ENCODE results near the gene ZNF689. TPM values are rescaled to one million over a fixed set of nuclear protein-coding genes. Genes with fewer than 3 reads are reported as not detected.
A peak's percentile ranks its signal among the peaks of the same experiment; 100 is the strongest.
"Not testable (repeated sequence)": the region's sequence is repeated elsewhere in the genome, so short reads cannot be mapped to it uniquely, and the experiment has no call there.

The ZNF689 gene
- total RNA-seq, 2 experiments from 2014 or later, result 12.7 to 14.4 TPM

DNA sequence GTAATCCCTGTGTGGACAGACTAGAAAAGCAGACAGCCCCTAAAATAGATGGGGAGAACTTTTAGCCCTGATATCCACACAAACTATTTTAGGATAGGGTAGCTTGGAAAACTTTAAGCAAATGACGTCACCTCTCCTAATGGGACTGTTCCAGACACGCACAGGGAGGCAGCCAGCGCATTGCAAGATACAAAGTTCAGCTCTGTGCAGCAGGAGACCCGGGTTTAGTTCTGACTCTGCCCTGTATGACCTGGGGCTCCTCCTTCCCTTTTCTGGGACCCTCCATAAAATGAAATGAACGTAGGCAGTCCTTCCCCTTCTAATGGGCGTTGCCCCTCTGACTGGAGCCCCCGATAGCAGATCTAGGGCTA lies 6.3 kb downstream of the ZNF689 start:
- ATAC-seq (ENCODE audit: low read depth) (no peak), DNase-seq (no peak)
- POLR2A ChIA-PET, result no interaction called here
- Mint-ChIP-seq H3K27ac (no peak overlapping the region), H3K4me3 (no peak overlapping the region), H3K27me3 (no peaks in the 10 kb centered on the region), H3K36me3 (peaks cover 23% of the 10 kb centered on the region), H3K9me3 (no peaks in the 10 kb centered on the region), H3K4me1 (peaks cover 14% of the 10 kb centered on the region)

DNA sequence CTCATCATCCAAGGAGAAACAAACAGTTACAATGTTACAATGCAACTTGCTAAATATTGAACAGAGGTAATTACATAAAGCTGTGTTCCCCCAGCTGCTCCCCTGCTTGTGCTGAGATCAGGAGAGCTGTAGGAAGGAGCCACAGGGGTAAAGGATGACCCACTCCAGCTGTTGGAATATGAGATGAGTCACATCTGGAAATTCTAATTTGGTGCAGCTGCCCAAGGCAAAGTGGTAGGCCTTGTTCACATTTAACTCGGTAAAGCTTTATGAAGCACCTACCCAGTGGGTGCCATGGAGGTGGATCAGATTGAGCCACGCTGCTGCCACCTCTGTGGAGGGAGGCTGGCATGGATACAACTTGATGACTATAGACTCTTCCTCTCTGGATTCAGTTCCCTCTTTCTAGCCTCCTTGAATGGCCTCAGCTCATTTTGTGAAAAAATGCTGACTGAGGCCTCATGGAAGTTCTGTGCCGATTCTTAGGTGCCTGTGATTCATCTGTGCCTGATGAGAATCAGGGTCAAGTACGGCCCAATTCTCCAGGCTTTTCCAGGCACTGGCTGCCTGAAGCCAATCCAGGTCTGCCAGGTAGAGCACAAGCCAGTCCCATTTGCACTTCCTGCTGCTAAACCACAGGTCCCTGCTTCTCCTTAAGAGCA lies 7.4 kb downstream of the ZNF689 start:
- POLR2A ChIA-PET, result interaction anchor here (1.1 to 1.3 kb wide), 2 partner anchors 29 to 67 kb away, joined by 3 read pairs; no protein-coding TSS in a partner anchor
- DNase-seq, result no peak
- no peak overlapping the region for H3K4me3 Mint-ChIP-seq
- H3K27ac Mint-ChIP-seq, result no peak overlapping the region
- H3K36me3 Mint-ChIP-seq, result peaks cover 22% of the 10 kb centered on the region
- peaks cover 11% of the 10 kb centered on the region for H3K4me1 Mint-ChIP-seq
- no peaks in the 10 kb centered on the region for H3K9me3 Mint-ChIP-seq
- no peaks in the 10 kb centered on the region for H3K27me3 Mint-ChIP-seq
- no peak for ATAC-seq (ENCODE audit: low read depth)

DNA sequence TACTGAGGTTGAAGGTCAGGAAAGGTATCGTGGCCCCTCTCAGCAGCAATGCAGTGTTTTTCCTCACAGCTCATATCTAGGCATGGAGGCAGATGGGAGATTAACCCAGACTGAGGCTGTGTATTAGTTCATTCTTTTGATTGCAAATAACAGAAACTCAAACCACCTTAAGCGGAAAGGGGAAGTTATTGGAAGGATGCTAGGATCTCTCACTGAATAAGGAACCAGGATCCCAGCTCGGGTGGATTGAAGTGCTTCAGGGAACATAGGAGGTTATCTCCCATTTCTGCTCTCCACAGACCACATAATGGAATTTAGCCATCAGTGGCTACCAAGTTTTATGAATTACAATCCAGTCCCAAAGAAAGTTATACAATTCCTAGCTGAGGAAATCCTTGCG lies 8.2 kb downstream of the ZNF689 start:
- ATAC-seq (ENCODE audit: low read depth), result no peak
- H3K4me1 Mint-ChIP-seq, result peaks cover 8% of the 10 kb centered on the region
- peak overlapping the region; percentile 32 for H3K27ac Mint-ChIP-seq

DNA sequence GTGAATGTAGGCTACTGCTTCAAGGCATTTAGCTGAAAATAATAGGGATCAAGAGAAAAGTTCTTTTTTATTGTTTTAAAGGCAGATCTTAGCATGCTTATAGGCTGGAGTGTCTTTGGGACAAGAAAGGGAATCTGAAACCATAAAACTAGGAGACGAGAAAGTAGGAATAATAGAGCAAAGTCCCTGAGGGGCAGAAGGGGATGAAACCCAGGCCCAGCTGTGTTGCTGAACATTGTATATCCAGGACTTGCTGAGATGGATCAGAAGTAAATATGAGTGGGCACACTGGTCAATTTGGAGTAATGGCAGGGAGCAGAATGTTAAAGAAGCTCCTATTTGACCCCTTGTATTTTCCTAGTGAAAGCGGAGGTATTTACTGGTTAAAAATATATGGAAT lies 9.3 kb downstream of the ZNF689 start:
- H3K27ac Mint-ChIP-seq, result no peak overlapping the region
- ATAC-seq (ENCODE audit: low read depth) (no peak), DNase-seq (no peak)
- no peaks in the 10 kb centered on the region for H3K9me3 Mint-ChIP-seq
- H3K4me3 Mint-ChIP-seq, result no peak overlapping the region
- no peaks in the 10 kb centered on the region for H3K27me3 Mint-ChIP-seq
- H3K36me3 Mint-ChIP-seq, result peaks cover 11% of the 10 kb centered on the region
- POLR2A ChIA-PET, result interaction anchor here (0.6 to 1.2 kb wide), 2 partner anchors 29 to 167 kb away, joined by 3 read pairs; partner anchors contain the start of gene ZNF688
- H3K4me1 Mint-ChIP-seq, result peaks cover 8% of the 10 kb centered on the region

More for the DNA sequence above, 8.2 kb downstream of the ZNF689 start:
- Mint-ChIP-seq H3K9me3 (no peaks in the 10 kb centered on the region), H3K27me3 (no peaks in the 10 kb centered on the region), H3K4me3 (no peak overlapping the region), H3K36me3 (peaks cover 18% of the 10 kb centered on the region)
- DNase-seq, result no peak
- POLR2A ChIA-PET, result interaction anchor here (1.1 to 1.3 kb wide), 2 partner anchors 30 to 66 kb away, joined by 3 read pairs; no protein-coding TSS in a partner anchor

DNA sequence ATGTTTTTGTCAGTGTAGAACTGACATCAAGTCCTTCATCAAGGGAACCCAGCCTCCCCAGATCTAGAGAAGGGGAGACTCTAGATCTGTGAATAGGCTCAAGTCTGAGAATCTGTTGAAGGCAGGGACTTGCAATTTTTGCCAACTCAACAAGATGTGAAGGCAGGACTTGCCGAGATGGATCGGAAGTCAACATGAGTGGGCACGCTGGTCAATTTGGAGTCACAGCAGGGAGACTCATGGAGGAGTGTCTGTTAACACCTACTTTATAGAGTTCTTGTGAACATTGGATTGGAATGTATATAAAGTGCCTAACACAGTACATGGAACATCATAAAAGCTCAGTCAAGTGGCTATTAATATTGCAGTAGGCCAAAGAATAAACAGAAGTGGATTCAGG lies 10.0 kb downstream of the ZNF689 start:
- ATAC-seq (ENCODE audit: low read depth), result no peak
- Mint-ChIP-seq H3K27me3 (no peaks in the 10 kb centered on the region), H3K9me3 (no peaks in the 10 kb centered on the region), H3K4me3 (no peak overlapping the region), H3K27ac (no peak overlapping the region), H3K36me3 (peaks cover 9% of the 10 kb centered on the region), H3K4me1 (peaks cover 8% of the 10 kb centered on the region)
- POLR2A ChIA-PET, result interaction anchor here (1.2 kb wide), 1 partner anchor 28 kb away, joined by 3 read pairs; the partner anchor contains the start of gene ZNF688
- DNase-seq, result no peak

DNA sequence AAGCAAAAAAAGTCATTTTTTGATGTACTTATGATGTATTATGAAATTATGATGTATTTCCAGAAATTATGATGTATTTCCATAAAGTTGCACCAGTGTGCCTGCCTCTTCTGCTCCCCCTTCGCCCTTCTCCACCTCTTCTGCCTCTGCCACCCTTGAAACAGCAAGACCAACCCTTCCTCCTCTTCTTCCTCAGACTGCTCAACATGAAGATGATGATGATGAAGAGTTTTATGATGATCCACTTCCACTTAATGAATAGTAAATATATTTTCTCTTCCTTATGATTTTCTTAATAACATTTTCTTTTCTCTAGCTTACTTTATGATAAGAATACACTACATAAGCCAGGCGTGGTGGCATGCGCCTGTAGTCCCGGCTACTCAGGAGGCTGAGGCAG lies 17.3 kb downstream of the ZNF689 start:
- Mint-ChIP-seq H3K4me1 (peaks cover 1% of the 10 kb centered on the region), H3K27me3 (no peaks in the 10 kb centered on the region), H3K27ac (no peak overlapping the region), H3K4me3 (no peak overlapping the region), H3K36me3 (peaks cover 7% of the 10 kb centered on the region), H3K9me3 (no peaks in the 10 kb centered on the region)
- ATAC-seq (ENCODE audit: low read depth) (no peak), DNase-seq (no peak)
- POLR2A ChIA-PET, result no interaction called here

DNA sequence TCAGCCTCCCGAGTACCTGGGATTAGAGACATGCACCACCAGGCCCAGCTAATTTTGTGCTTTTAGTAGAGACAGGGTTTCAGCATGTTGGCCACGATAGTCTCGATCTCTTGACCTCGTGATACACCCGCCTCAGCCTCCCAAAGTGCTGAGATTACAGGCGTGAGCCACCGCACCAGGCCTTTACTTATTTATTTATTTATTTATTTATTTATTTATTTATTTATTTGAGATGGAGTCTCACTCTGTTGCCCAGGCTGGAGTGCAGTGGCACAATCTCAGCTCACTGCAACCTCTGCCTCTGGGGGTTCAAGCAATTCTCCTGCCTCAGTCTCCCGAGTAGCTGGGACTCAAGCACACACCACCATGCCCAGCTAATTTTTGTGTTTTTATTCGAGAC lies 19.3 kb downstream of the ZNF689 start:
- H3K27ac Mint-ChIP-seq; H3K9me3 Mint-ChIP-seq; H3K27me3 Mint-ChIP-seq; ATAC-seq (ENCODE audit: low read depth); DNase-seq; H3K4me3 Mint-ChIP-seq: not testable (repeated sequence)
- Mint-ChIP-seq H3K4me1 (peaks cover 12% of the 10 kb centered on the region), H3K36me3 (peaks cover 15% of the 10 kb centered on the region)
- POLR2A ChIA-PET, result interaction anchor here (0.7 to 1.1 kb wide), 3 partner anchors 29 to 513 kb away, joined by 3 read pairs; no protein-coding TSS in a partner anchor

DNA sequence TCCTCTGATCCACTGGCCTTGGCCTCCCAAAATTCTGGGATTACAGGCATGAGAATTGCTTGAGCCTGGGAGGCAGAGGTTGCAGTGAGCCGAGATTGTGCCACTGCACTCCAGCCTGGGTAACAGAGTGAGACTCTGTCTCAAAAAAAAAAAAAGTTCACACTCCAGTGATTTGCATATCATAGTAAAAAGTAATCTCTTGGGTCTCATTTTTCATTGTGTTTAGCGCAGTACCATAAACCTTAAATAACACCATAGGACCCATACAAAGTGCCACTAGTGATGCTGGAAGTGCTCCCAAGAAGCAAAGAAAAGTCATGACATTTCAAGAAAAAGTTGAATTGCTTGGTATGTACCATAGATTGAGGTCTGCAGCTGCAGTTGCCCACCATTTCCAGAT lies 20.6 kb downstream of the ZNF689 start:
- ATAC-seq (ENCODE audit: low read depth); DNase-seq; H3K9me3 Mint-ChIP-seq; H3K27ac Mint-ChIP-seq; POLR2A ChIA-PET; H3K27me3 Mint-ChIP-seq; H3K4me3 Mint-ChIP-seq: not testable (repeated sequence)
- Mint-ChIP-seq H3K36me3 (peaks cover 15% of the 10 kb centered on the region), H3K4me1 (peaks cover 15% of the 10 kb centered on the region)

DNA sequence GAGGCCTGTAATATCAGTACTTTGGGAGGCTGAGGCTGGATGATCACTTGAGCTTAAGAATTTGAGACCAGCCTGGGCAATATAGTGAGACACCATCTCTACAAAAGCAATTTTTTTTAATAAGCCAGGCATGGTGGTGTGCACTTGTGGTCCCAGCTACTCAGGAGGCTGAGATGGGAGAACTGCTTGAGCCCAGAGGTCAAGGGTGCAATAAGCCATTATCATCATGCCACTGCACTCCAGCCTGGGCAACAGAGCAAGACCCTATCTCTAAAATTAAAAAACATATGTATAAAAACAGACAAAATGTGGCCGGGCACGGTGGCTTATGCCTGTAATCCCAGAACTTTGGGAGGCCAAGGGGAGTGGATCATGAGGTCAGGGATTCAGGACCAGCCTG lies 21.5 kb downstream of the ZNF689 start:
- Mint-ChIP-seq H3K27ac (no peak overlapping the region), H3K9me3 (no peaks in the 10 kb centered on the region)
- DNase-seq, result no peak

DNA sequence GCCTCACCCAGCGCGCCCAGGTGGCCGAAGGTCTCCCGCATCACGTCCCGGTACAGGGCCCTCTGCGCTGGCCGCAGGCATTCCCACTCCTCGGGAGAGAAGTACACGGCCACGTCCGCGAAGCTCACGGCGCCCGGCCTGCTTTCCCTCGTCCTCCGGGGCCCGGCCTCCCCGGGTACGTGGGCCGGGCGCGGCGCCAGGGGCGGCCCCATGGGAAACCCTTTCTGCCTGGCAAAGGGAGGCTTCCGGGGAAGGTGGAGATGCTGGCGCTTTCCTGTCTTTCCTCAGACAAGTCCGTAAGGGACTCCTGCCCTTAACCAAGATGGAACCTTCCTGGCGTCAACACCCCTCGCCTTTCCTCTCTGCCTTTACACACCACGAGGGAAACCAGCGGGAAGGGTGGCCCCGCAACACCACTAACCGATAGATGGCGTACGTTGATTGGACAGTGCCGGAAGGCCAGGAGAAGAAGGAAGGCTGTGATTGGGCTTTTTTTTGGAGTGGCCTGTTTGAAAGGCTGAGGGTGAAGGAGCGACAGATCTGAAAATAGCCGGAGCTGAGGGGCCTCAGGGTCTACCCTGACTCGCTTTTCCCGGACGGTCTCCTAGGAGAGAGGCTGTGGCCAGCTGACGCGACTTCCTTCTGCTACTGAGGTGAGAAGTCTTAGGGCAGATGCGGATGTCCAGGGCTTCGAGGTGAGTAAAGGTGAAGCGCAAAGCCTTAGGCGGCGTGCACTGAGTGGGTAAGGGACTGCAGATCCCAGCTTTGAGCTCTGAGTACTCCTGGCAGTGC lies 24.6 kb downstream of the ZNF689 start, which contains the start of gene ZNF785:
TSS of gene ZNF785 (minus strand) at position 298 of the 792 bp plus-strand sequence. CDS start at position 212, 86 bp downstream.
- H3K9me3 Mint-ChIP-seq, result no peaks in the 10 kb centered on the region
- H3K27ac Mint-ChIP-seq, result peak within 1 kb of the TSS; percentile 84
- POLR2A ChIA-PET, result interaction anchor here (0.6 to 3.6 kb wide), 17 partner anchors 9 to 212 kb away, joined by 3 to 52 read pairs (median 5); partner anchors contain the start of genes DCTPP1, ZNF688, ZNF689 and ZNF747
- ATAC-seq (ENCODE audit: low read depth) (peak; percentile 98), DNase-seq (peak; percentile 88)
- peak within 1 kb of the TSS; percentile 96 for H3K4me3 Mint-ChIP-seq
- H3K27me3 Mint-ChIP-seq, result no peaks in the 10 kb centered on the region
- peaks cover 18% of the 10 kb centered on the region for H3K36me3 Mint-ChIP-seq
- peaks cover 20% of the 10 kb centered on the region for H3K4me1 Mint-ChIP-seq

More for the DNA sequence above, 21.5 kb downstream of the ZNF689 start:
- no peak overlapping the region for H3K4me3 Mint-ChIP-seq
- no peak for ATAC-seq (ENCODE audit: low read depth)
- POLR2A ChIA-PET, result interaction anchor here (0.6 kb wide), 1 partner anchor 102 kb away, joined by 4 read pairs; no protein-coding TSS in a partner anchor
- H3K27me3 Mint-ChIP-seq, result no peaks in the 10 kb centered on the region
- H3K36me3 Mint-ChIP-seq, result peaks cover 15% of the 10 kb centered on the region
- H3K4me1 Mint-ChIP-seq, result peaks cover 20% of the 10 kb centered on the region

DNA sequence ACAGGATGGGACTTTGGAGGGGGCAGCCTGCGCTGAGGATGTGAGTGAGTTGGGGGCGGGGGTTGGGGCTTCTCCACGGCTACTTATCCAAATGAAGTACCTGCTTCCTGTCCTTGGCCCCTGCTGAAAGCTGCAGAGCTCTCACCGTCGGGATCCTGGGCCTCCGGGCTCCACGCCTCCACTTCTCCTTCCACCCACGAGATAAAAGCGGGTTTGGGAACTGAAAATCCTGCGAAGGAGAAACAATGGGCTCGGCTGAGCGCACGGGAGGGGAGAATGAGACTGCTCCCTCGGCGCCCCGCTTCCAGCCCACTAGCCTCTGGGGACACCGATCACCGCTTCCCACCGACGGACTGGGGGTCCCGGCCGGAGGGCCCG lies 25.2 kb downstream of the ZNF689 start:
- Mint-ChIP-seq H3K27ac (peak overlapping the region; percentile 81), H3K4me1 (peaks cover 20% of the 10 kb centered on the region), H3K27me3 (no peaks in the 10 kb centered on the region), H3K9me3 (no peaks in the 10 kb centered on the region), H3K36me3 (peaks cover 18% of the 10 kb centered on the region), H3K4me3 (peak overlapping the region; percentile 96)
- ATAC-seq (ENCODE audit: low read depth) (peak; percentile 34), DNase-seq (no peak)
- POLR2A ChIA-PET, result interaction anchor here (0.7 to 3.6 kb wide), 12 partner anchors 9 to 167 kb away, joined by 3 to 52 read pairs (median 8); partner anchors contain the start of genes DCTPP1, ZNF688, ZNF689 and ZNF747

DNA sequence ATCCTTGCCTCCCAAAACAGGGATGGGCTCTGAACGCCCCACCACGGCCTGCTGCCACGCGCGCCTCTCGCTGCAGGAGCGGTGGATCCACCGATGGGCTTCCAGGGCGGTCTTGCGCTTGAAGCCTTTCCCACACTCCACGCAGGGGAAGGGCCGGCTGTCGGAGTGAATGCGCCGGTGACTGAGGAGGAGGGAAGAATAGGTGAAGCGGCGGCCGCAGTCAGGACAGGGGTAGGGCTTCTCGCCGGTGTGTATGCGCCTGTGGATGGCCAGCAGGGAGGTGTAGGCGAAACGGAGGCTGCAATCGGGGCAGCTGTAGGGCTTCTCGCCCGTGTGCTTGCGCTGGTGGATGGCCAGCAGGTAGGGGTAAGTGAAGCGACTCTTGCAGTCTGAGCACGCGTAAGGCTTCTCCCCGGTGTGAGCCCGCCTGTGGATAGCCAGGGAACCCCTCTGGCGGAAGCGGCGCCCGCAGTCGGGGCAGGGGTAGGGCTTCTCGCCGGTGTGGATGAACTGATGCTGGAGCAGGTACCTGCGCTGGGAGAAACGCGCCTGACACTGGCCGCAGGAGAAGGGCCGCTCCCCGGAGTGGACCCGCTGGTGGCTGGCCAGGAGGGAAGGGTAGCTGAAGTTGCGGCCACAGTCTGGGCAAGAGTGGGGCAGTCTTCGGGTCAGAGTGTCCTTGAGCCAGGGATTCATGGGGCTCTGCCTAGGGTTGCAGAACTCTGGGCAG lies 27.4 kb downstream of the ZNF689 start:
- POLR2A ChIA-PET, result interaction anchor here (0.6 to 3.6 kb wide), 4 partner anchors 11 to 37 kb away, joined by 3 to 52 read pairs (median 6); partner anchors contain the start of gene ZNF688
- H3K4me3 Mint-ChIP-seq, result no peak overlapping the region
- peaks cover 16% of the 10 kb centered on the region for H3K36me3 Mint-ChIP-seq

DNA sequence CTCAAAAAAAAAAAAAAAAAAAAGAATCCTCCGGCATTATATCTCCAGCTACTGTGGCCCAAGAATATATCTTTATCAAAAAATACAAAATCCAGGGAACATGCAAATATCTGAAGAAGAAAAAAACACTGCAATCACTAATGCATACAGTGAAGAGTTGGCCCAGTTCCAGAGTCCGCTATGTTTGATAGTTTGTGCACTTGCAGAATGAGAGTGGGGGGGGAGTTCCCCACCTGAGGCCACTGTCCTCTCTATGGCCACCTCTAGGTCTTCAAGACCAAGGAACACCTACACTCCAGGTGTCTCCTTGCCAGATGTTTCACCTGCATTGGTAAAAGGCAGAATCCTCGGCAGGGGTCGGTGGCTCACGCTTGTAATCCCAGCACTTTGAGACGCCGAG lies 28.7 kb downstream of the ZNF689 start:
- H3K4me1 Mint-ChIP-seq, result peaks cover 8% of the 10 kb centered on the region
- H3K27me3 Mint-ChIP-seq, result no peaks in the 10 kb centered on the region
- no peak for ATAC-seq (ENCODE audit: low read depth)

More for the DNA sequence above, 27.4 kb downstream of the ZNF689 start:
- DNase-seq (no peak), ATAC-seq (ENCODE audit: low read depth) (no peak)
- peaks cover 18% of the 10 kb centered on the region for H3K4me1 Mint-ChIP-seq
- H3K27me3 Mint-ChIP-seq, result no peaks in the 10 kb centered on the region
- H3K9me3 Mint-ChIP-seq, result no peaks in the 10 kb centered on the region
- H3K27ac Mint-ChIP-seq, result no peak overlapping the region

More for the DNA sequence above, 28.7 kb downstream of the ZNF689 start:
- Mint-ChIP-seq H3K9me3 (no peaks in the 10 kb centered on the region), H3K4me3 (no peak overlapping the region), H3K27ac (no peak overlapping the region), H3K36me3 (peaks cover 10% of the 10 kb centered on the region)
- DNase-seq, result no peak
- POLR2A ChIA-PET, result interaction anchor here (1.0 to 2.2 kb wide), 2 partner anchors 10 to 30 kb away, joined by 3 to 9 read pairs; partner anchors contain the start of gene ZNF688
